ENCODE measurements around the gene CCNYL1.
"Not testable (repeated sequence)": the region's sequence is repeated elsewhere in the genome, so short reads cannot be mapped to it uniquely, and the experiment has no call there.

CCNYL1 gene

DNA sequence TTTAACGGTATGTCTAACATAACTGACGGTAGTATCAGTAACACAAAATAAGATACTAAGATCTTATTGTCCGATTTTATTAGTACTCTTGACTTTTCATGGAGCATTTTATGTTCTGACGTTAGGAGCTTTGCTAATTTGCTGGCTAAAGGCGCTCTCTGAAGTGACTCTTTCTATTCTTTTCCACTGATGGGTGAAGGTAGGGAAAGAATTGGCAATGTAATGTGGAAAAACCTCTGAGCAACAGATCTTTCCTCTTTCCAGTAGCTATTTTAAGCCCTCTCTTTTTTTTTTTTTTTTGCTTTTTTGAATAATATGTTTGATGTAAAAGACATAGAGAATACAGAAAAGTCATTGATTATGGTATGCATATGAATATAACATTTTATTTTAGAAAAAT is 4.6 kb downstream of the CCNYL1 start:
- DNase-seq (ENCODE audit: low spot score): no peak
- in situ Hi-C loops (cut with MboI; ENCODE audit: low pct_unique_long_range_greater_than_20kb, low sequenced_read_pairs, unreplicated experiment): no loop called here
- TF ChIP-seq CTCF (IDR thresholded peaks at IDR 0.05; ENCODE audit: extremely low read depth, insufficient read depth, missing control alignments): no peak

DNA sequence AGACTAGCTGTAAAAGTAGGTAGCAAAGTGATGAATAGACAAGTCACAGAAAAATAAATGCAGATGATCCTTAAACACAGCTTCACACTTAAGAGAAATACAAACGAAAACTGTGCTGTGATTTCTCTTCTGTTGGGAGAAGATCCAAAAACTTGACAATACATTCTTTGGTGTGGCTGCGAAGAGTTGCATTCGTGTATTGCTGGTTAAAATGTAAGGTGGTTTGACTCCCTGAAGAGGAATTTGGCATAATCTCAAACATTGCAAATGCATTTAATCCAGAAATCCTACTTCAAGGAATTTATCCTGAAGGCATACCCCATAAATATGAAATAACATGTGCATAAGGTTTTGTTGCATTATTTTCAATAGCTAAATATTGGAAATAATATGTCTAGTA is 7.1 kb downstream of the CCNYL1 start:
- no peak for DNase-seq (ENCODE audit: low spot score)
- in situ Hi-C loops (cut with MboI; ENCODE audit: low pct_unique_long_range_greater_than_20kb, low sequenced_read_pairs, unreplicated experiment): no loop called here
- no peak for TF ChIP-seq CTCF (IDR thresholded peaks at IDR 0.05; ENCODE audit: extremely low read depth, insufficient read depth, missing control alignments)

GRCh38 chr2:207719008-207719407 is 7.6 kb downstream of the CCNYL1 start:
- no peak for TF ChIP-seq CTCF (IDR thresholded peaks at IDR 0.05; ENCODE audit: extremely low read depth, insufficient read depth, missing control alignments)
- in situ Hi-C loops (cut with MboI; ENCODE audit: low pct_unique_long_range_greater_than_20kb, low sequenced_read_pairs, unreplicated experiment): no loop called here
- DNase-seq (ENCODE audit: low spot score): no peak

DNA sequence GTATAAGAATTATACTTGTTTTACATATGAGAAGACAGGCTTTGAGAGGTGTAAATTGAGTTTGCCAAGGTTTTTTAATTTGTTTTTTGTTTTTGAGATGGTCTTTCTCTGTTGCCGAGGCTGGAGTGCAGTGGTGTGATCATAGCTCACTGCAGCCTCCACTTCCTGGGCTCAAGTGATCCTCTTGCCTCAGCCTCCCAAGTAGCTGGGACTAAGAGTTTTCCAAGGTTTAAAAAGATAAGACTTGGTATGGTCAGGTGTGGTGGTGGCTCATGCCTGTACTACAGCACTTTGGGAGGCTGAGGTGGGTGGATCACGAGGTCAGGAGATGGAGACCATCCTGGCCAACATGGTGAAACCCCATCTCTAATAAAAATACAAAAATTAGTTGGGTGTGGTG is 8.2 kb downstream of the CCNYL1 start:
- in situ Hi-C loops (cut with MboI; ENCODE audit: low pct_unique_long_range_greater_than_20kb, low sequenced_read_pairs, unreplicated experiment); DNase-seq (ENCODE audit: low spot score): not testable (repeated sequence)

- no peak for TF ChIP-seq CTCF (IDR thresholded peaks at IDR 0.05; ENCODE audit: extremely low read depth, insufficient read depth, missing control alignments)
- no peak for DNase-seq (ENCODE audit: low spot score)
- in situ Hi-C loops (cut with MboI; ENCODE audit: low pct_unique_long_range_greater_than_20kb, low sequenced_read_pairs, unreplicated experiment): no loop called here
Observed at GRCh38 chr2:207720517-207721187, 9.2 kb downstream of the CCNYL1 start.

GRCh38 chr2:207722773-207723424 is 11.5 kb downstream of the CCNYL1 start:
- in situ Hi-C loops (cut with MboI; ENCODE audit: low pct_unique_long_range_greater_than_20kb, low sequenced_read_pairs, unreplicated experiment): no loop called here
- no peak for TF ChIP-seq CTCF (IDR thresholded peaks at IDR 0.05; ENCODE audit: extremely low read depth, insufficient read depth, missing control alignments)
- DNase-seq (ENCODE audit: low spot score): no peak

GRCh38 chr2:207723425-207723787 is 12.0 kb downstream of the CCNYL1 start:
- DNase-seq (ENCODE audit: low spot score); in situ Hi-C loops (cut with MboI; ENCODE audit: low pct_unique_long_range_greater_than_20kb, low sequenced_read_pairs, unreplicated experiment): not testable (repeated sequence)

Measured in GM13977 (cell line).